GM19240 (cell line): ENCODE results near the gene IRAK4.
"Not testable (repeated sequence)": the region's sequence is repeated elsewhere in the genome, so short reads cannot be mapped to it uniquely, and the experiment has no call there.

Experiments
- DNase-seq: peaks from one replicate; pipeline ENCODE4 v3.0.0; 2011; ENCODE audit warnings: low spot score; ENCODE audit not compliant: insufficient read length

IRAK4 gene

GRCh38 chr12:43758728-43759563 lies at the start of gene IRAK4, which contains the start of gene PUS7L:
Gene IRAK4, plus strand, starts transcription at chr12:43758951. Its CDS starts 9,161 bp downstream, at chr12:43768112.
Gene PUS7L, minus strand, starts transcription at chr12:43758790. Its CDS starts 3,545 bp downstream, at chr12:43755245.
- peak; percentile 62 for DNase-seq

- no peak for DNase-seq
These were observed 47.4 kb upstream of the IRAK4 start for GRCh38 chr12:43711348-43711747.

GRCh38 chr12:43722621-43723020 lies 36.1 kb upstream of the IRAK4 start:
- DNase-seq: no peak

- DNase-seq: no peak
These were observed 35.6 kb upstream of the IRAK4 start for GRCh38 chr12:43723134-43723533.

GRCh38 chr12:43728117-43728516 lies 30.6 kb upstream of the IRAK4 start:
- no peak for DNase-seq

GRCh38 chr12:43728698-43729097 lies 30.1 kb upstream of the IRAK4 start:
- DNase-seq: no peak

GRCh38 chr12:43730283-43730682 lies 28.5 kb upstream of the IRAK4 start:
- DNase-seq: no peak

- DNase-seq: no peak
These were observed 25.1 kb upstream of the IRAK4 start for GRCh38 chr12:43733687-43734086.

- no peak for DNase-seq
These were observed 21.8 kb upstream of the IRAK4 start for GRCh38 chr12:43736927-43737440.

GRCh38 chr12:43737646-43738045 lies 21.1 kb upstream of the IRAK4 start:
- no peak for DNase-seq

GRCh38 chr12:43740511-43741100 lies 18.1 kb upstream of the IRAK4 start:
- DNase-seq: no peak

- no peak for DNase-seq
These were observed 16.6 kb upstream of the IRAK4 start for GRCh38 chr12:43742106-43742505.

GRCh38 chr12:43744826-43745225 lies 13.9 kb upstream of the IRAK4 start:
- DNase-seq: no peak

- no peak for DNase-seq
These were observed 9.7 kb upstream of the IRAK4 start for GRCh38 chr12:43749016-43749415.

- DNase-seq: no peak
These were observed 7.9 kb upstream of the IRAK4 start for GRCh38 chr12:43750814-43751213.

- DNase-seq: not testable (repeated sequence)
These were observed 7.4 kb upstream of the IRAK4 start for GRCh38 chr12:43751360-43751759.

- DNase-seq: no peak
These were observed 4.7 kb upstream of the IRAK4 start for GRCh38 chr12:43754015-43754414.

GRCh38 chr12:43758247-43758727 lies 464 bp upstream of the IRAK4 start:
- no peak for DNase-seq

- DNase-seq: no peak
These were observed 1.6 kb downstream of the IRAK4 start for GRCh38 chr12:43760396-43760795.

GRCh38 chr12:43761500-43761899 lies 2.7 kb downstream of the IRAK4 start:
- DNase-seq: no peak

- no peak for DNase-seq
These were observed 3.8 kb downstream of the IRAK4 start for GRCh38 chr12:43762596-43762995.

GRCh38 chr12:43763769-43764168 lies 5.0 kb downstream of the IRAK4 start:
- DNase-seq: no peak
